ENCODE measurements around the gene ENTPD8.

ENTPD8 gene

GRCh38 chr9:137405677-137406081 lies 35.5 kb downstream of the ENTPD8 start:
- TF ChIP-seq CTCF (IDR thresholded peaks at IDR 0.05), result no peak

DNA sequence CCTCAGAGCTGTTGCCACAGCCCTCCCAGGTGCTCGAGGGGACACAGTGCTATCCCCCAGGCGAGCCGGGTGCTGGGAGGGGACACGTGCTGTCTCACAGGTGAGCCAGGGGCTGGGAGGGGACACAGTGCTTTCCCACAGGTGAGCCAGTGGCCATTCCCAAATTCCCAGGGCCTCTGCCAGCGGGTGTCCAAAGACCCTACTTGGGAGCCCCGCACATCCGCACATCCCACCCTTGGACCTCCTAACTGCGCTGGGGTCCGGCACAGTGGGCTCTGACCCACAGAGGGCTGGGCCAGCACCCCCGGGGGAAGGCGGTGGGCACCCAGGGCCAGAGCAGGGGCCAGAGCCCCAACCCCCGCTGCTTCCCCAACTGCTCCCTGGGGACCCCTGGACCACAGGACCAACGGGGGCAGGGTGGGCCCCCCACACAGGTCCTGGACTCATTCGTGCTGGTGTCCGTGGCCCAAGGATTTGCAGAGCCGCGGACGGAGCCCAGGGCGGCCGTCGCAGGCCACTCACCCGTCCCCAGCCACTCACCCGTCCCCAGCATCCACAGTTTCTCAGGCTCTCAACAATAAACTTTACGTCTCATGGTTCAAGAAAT lies 36.1 kb downstream of the ENTPD8 start:
- no peak for TF ChIP-seq CTCF (IDR thresholded peaks at IDR 0.05)

- no peak for TF ChIP-seq CTCF (IDR thresholded peaks at IDR 0.05)
Measured at GRCh38 chr9:137403269-137403668, 37.9 kb downstream of the ENTPD8 start.

DNA sequence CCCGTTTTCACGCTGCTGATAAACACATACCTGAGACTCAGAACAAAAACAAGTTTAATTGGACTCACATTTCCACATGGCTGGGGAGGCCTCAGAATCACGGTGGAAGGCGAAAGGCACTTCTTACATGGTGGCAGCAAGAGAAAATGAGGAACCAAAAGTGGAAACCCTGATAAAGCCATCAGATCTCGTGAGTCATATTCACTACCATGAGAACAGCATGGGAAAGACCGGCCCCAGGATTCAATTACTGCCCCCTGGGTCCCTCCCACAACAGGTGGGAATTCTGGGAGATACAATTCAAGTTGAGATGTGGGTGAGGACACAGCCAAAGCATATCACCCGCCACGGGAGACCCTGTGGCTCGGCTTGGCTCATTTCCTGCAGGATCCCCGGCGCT lies 38.4 kb downstream of the ENTPD8 start:
- no peak for TF ChIP-seq CTCF (IDR thresholded peaks at IDR 0.05)

GRCh38 chr9:137398561-137399468 lies 42.3 kb downstream of the ENTPD8 start:
- TF ChIP-seq CTCF (IDR thresholded peaks at IDR 0.05), result no peak

DNA sequence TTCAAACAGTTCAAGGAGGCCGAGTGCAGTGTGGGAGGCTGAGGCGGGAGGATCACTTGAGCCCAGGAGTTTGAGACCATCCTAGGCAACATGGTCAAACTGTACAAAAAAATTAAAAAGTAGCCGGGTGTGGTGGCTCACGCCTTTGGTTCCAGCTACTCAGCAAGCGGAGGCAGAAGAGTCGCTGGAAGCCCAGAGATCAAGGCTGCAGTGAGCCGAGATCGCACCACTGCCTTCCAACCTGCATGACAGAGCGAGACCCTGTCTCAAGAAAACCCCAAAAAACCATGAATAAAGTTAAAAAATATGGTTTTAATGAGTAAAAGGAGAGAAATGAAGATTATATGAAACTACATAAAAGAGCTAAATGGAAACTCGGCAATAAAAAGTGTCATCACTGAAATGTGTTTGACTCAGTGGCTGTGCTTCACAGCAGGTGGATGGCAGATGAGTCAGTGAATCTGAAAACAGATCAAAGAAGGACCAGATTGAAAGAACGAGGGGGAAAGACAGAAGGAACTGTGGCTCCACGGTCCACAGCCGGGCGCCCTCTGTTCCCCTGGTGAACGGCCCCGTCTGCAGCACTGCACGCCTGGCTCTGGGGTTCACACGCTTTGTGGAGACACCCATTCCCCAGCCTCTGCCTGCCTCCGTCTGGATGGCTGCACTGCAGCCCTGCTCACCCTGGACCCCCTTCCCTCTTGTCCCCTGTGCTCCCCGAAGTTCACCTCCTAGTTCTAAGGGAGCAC lies 43.3 kb downstream of the ENTPD8 start:
- TF ChIP-seq CTCF (IDR thresholded peaks at IDR 0.05), result no peak

GRCh38 chr9:137396634-137397367 lies 44.4 kb downstream of the ENTPD8 start:
- TF ChIP-seq CTCF (IDR thresholded peaks at IDR 0.05), result no peak
